Measurements from ENCODE around the gene PTH1R. TPM values are rescaled to one million over a fixed set of nuclear protein-coding genes. Genes with fewer than 3 reads are reported as not detected.

Gene PTH1R
- polyA plus RNA-seq, 1 of the 3 experiments (the other 2 are of a cell fraction): 0.07 TPM

GRCh38 chr3:46916278-46916677, 38.8 kb downstream of the PTH1R start:
- no peak overlapping the region for H2AFZ ChIP-seq (ENCODE audit: low read depth)
- H3K9ac ChIP-seq: no peak overlapping the region
- no peaks in the 10 kb centered on the region for H4K20me1 ChIP-seq (ENCODE audit: insufficient read depth)
- H3K79me2 ChIP-seq (ENCODE audit: insufficient read depth): no peaks in the 10 kb centered on the region; the same call in none of the 2 replicates
- POLR2A ChIA-PET: no interaction called here
- no peaks in the 10 kb centered on the region for H3K9me3 ChIP-seq
- peaks cover 17% of the 10 kb centered on the region for H3F3A ChIP-seq (replicated peaks; ENCODE audit: insufficient read depth)
- peaks cover 33 to 52% of the 10 kb centered on the region in 2 experiments for H3K36me3 ChIP-seq (replicated peaks in 1 of 2; ENCODE audit: control insufficient read depth in 1 of 2, insufficient read depth in 2 of 2, low read length in 1 of 2)
- peaks cover 8 to 11% of the 10 kb centered on the region in 2 experiments for H3K4me1 ChIP-seq (ENCODE audit: control insufficient read depth in 1 of 2, insufficient read depth in 2 of 2, low read depth in 1 of 2, low read length in 1 of 2)
- no peak for TF ChIP-seq CHD2 (IDR thresholded peaks at IDR 0.05; ENCODE audit: low read length, partially characterized antibody)
- TF ChIP-seq MEF2A (IDR thresholded peaks at IDR 0.05; ENCODE audit: borderline replicate concordance, low read depth): no peak
- 96% methylated on average over 1 of the region's 1 CpG for WGBS (ENCODE audit: low lambda C conversion rate)
- H3K27ac ChIP-seq (ENCODE audit: low read depth in 2 of 2, low read length in 1 of 2): no peak overlapping the region
- no peak for DNase-seq
- H3K4me3 ChIP-seq (ENCODE audit: low read depth in 2 of 2, low read length in 1 of 2): no peak overlapping the region
- CTCF ChIA-PET: interaction anchor here (5.2 kb wide), 1 partner anchor 7 kb away, joined by 29 read pairs; no protein-coding TSS in a partner anchor
- H3K9me2 ChIP-seq: no peaks in the 10 kb centered on the region
- H3K4me2 ChIP-seq: no peak overlapping the region
- no peaks in the 10 kb centered on the region for H3K27me3 ChIP-seq (ENCODE audit: insufficient read depth)

DNA sequence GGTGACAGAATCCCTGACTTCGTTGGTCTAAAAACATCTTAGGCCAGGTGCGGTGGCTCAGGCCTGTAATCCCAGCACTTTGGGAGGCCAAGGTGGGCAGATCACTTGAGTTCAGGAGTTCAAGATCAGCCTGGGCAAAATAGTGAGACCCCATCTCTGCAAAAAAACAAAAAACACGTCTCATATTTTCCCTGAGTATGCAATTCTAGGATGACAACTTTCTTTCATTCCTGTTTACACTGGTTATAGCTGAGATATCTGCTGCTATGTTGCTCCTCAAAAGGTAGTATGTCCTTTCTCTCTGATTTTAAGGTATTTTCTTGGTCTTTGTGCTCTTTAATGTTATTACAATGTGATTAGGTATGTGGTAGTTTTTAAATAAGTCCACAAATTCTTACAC, 39.3 kb downstream of the PTH1R start:
- Histone ChIP-seq H3K36me3 (replicated peaks in 1 of 2; ENCODE audit: control insufficient read depth in 1 of 2, insufficient read depth in 2 of 2, low read length in 1 of 2) (peaks cover 39 to 57% of the 10 kb centered on the region in 2 experiments), H3K9me2 (no peaks in the 10 kb centered on the region), H3K4me1 (ENCODE audit: control insufficient read depth in 1 of 2, insufficient read depth in 2 of 2, low read depth in 1 of 2, low read length in 1 of 2) (peaks cover 8 to 11% of the 10 kb centered on the region in 2 experiments), H3F3A (replicated peaks; ENCODE audit: insufficient read depth) (peaks cover 17% of the 10 kb centered on the region), H3K79me2 (ENCODE audit: insufficient read depth) (no peaks in the 10 kb centered on the region; the same call in none of the 2 replicates), H4K20me1 (ENCODE audit: insufficient read depth) (no peaks in the 10 kb centered on the region), H3K4me2 (no peak overlapping the region), H3K9ac (no peak overlapping the region), H3K27ac (ENCODE audit: low read depth in 2 of 2, low read length in 1 of 2) (no peak overlapping the region), H3K4me3 (ENCODE audit: low read depth in 2 of 2, low read length in 1 of 2) (no peak overlapping the region), H3K9me3 (no peaks in the 10 kb centered on the region), H3K27me3 (ENCODE audit: insufficient read depth) (no peaks in the 10 kb centered on the region), H2AFZ (ENCODE audit: low read depth) (no peak overlapping the region)
- 95% methylated on average over 3 of the region's 3 CpGs for WGBS (ENCODE audit: low lambda C conversion rate)
- POLR2A ChIA-PET: no interaction called here
- no peak for DNase-seq
- TF ChIP-seq NFIC (IDR thresholded peaks at IDR 0.05; ENCODE audit: borderline replicate concordance): no peak
- no peak for TF ChIP-seq MEF2A (IDR thresholded peaks at IDR 0.05; ENCODE audit: borderline replicate concordance, low read depth)
- TF ChIP-seq NRF1 (IDR thresholded peaks at IDR 0.05; ENCODE audit: low read depth, low read length): no peak
- no peak for TF ChIP-seq RXRA (IDR thresholded peaks at IDR 0.05; ENCODE audit: borderline replicate concordance, low read depth)
- TF ChIP-seq FOXJ3 (CRISPR knock-in tag; IDR thresholded peaks at IDR 0.05): no peak
- TF ChIP-seq EP300 (IDR thresholded peaks at IDR 0.05; ENCODE audit: borderline replicate concordance in 1 of 2, low read depth in 1 of 2, low read length in 1 of 2): no peak
- TF ChIP-seq SMC3 (IDR thresholded peaks at IDR 0.05; ENCODE audit: low read depth, low read length): no peak
- TF ChIP-seq, protein P1, sequence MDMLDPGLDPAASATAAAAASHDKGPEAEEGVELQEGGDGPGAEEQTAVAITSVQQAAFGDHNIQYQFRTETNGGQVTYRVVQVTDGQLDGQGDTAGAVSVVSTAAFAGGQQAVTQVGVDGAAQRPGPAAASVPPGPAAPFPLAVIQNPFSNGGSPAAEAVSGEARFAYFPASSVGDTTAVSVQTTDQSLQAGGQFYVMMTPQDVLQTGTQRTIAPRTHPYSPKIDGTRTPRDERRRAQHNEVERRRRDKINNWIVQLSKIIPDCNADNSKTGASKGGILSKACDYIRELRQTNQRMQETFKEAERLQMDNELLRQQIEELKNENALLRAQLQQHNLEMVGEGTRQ (IDR thresholded peaks at IDR 0.05; ENCODE audit: borderline replicate concordance, low read depth, low read length): no peak
- TF ChIP-seq FOXM1 (IDR thresholded peaks at IDR 0.05; ENCODE audit: low read depth): no peak
- no peak for TF ChIP-seq USF1 (IDR thresholded peaks at IDR 0.05; ENCODE audit: borderline replicate concordance, low read depth)
- TF ChIP-seq, protein P2, sequence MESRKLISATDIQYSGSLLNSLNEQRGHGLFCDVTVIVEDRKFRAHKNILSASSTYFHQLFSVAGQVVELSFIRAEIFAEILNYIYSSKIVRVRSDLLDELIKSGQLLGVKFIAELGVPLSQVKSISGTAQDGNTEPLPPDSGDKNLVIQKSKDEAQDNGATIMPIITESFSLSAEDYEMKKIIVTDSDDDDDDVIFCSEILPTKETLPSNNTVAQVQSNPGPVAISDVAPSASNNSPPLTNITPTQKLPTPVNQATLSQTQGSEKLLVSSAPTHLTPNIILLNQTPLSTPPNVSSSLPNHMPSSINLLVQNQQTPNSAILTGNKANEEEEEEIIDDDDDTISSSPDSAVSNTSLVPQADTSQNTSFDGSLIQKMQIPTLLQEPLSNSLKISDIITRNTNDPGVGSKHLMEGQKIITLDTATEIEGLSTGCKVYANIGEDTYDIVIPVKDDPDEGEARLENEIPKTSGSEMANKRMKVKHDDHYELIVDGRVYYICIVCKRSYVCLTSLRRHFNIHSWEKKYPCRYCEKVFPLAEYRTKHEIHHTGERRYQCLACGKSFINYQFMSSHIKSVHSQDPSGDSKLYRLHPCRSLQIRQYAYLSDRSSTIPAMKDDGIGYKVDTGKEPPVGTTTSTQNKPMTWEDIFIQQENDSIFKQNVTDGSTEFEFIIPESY (IDR thresholded peaks at IDR 0.05; ENCODE audit: borderline replicate concordance, low read depth): no peak
- no peak for TF ChIP-seq REST (IDR thresholded peaks at IDR 0.05; ENCODE audit: low read depth, low read length)
- no peak for TF ChIP-seq TCF12 (IDR thresholded peaks at IDR 0.05)
- no peak for TF ChIP-seq MAX (IDR thresholded peaks at IDR 0.05; ENCODE audit: low read depth)
- TF ChIP-seq JUND (IDR thresholded peaks at IDR 0.05): no peak
- TF ChIP-seq RFX5 (IDR thresholded peaks at IDR 0.05; ENCODE audit: low read length): no peak
- CTCF ChIA-PET: interaction anchor here (1.0 kb wide), 1 partner anchor 50 kb away, joined by 3 read pairs; no protein-coding TSS in a partner anchor

Measured in SK-N-SH (cell line).